Measurements from ENCODE around the gene FGF1.

DNA sequence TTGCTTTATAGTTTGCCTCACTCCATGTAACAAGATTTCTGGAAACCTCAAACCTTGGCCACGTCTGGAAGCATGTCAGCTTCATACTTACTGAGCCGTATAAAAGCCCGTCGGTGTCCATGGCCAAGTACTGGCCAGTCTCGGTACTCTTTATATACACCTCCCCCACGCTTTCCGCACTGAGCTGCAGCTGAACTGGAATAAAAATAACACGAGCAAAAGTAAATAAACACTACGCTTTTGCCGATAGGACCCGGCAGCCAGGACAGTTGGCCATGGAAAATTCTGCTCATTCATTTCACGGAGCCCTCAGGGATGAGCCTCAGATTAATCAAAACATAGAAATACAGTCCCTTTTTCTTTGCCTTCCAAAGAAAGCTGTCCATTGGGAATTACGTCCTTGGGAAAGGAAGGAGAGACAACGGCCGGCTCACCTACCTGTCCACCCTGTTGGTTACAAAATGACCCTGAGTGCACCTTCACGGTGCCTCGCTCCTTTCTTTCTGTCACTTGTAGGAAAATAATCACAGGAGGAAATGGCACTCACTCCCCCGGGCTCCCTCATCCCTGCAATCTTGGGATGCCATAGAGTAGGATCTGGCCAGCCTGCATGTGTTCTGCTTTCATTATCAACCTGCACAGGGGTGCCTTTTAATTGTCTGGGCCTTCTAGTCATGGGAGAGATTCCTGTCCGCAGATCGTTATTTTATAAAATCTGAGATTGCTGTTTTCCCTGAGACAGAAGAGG lies 85.1 kb downstream of the FGF1 start:
- no peak for TF ChIP-seq POLR2A (IDR thresholded peaks at IDR 0.05; ENCODE audit: low read length)
- TF ChIP-seq GATA1 (IDR thresholded peaks at IDR 0.05; ENCODE audit: low read depth, low read length), result no peak

All from erythroblast (primary cell).